Measurements from ENCODE around the gene RXRA.
A peak's percentile ranks its signal among the peaks of the same experiment; 100 is the strongest.

RXRA gene

DNA sequence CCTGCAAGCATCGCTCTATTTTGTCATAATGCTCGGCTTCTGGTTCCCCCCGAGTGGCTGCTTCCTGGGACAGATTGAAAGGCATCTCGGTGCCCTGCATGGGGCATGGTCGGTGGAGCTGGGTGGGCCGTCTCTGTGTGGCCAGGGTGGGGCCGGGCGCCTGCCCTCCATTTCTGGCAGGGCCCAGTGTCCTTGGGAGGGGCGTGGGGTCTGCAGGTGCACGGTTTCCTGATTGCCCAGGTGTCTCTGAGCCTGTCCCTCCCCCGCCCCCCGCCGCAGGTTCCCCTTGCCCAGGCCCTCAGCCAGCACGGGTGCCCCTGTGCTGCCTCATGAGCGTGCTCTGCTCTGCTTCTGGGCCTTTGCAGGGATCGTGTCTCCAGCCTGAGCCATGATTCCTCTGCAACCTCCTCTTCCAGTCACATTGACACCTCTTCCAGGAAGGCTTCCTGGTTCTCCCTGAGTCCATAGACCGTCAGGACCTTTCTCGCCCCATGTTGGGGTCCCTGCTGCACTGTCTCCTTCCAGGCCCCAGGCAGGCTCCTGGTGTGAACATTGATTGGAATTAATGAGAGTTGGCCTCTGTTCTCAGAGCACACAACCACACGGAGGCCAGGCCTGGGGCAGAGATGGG, 90.2 kb downstream of the RXRA start:
- POLR2A ChIA-PET, result interaction anchor here (1.6 kb wide), 1 partner anchor 38 kb away, joined by 3 read pairs; no protein-coding TSS in a partner anchor
- TF ChIP-seq GLIS2 (tag by site-specific recombination; IDR thresholded peaks at IDR 0.05), result peak; percentile 8; the same call in 1 of the 2 replicates
- TF ChIP-seq, protein P1, sequence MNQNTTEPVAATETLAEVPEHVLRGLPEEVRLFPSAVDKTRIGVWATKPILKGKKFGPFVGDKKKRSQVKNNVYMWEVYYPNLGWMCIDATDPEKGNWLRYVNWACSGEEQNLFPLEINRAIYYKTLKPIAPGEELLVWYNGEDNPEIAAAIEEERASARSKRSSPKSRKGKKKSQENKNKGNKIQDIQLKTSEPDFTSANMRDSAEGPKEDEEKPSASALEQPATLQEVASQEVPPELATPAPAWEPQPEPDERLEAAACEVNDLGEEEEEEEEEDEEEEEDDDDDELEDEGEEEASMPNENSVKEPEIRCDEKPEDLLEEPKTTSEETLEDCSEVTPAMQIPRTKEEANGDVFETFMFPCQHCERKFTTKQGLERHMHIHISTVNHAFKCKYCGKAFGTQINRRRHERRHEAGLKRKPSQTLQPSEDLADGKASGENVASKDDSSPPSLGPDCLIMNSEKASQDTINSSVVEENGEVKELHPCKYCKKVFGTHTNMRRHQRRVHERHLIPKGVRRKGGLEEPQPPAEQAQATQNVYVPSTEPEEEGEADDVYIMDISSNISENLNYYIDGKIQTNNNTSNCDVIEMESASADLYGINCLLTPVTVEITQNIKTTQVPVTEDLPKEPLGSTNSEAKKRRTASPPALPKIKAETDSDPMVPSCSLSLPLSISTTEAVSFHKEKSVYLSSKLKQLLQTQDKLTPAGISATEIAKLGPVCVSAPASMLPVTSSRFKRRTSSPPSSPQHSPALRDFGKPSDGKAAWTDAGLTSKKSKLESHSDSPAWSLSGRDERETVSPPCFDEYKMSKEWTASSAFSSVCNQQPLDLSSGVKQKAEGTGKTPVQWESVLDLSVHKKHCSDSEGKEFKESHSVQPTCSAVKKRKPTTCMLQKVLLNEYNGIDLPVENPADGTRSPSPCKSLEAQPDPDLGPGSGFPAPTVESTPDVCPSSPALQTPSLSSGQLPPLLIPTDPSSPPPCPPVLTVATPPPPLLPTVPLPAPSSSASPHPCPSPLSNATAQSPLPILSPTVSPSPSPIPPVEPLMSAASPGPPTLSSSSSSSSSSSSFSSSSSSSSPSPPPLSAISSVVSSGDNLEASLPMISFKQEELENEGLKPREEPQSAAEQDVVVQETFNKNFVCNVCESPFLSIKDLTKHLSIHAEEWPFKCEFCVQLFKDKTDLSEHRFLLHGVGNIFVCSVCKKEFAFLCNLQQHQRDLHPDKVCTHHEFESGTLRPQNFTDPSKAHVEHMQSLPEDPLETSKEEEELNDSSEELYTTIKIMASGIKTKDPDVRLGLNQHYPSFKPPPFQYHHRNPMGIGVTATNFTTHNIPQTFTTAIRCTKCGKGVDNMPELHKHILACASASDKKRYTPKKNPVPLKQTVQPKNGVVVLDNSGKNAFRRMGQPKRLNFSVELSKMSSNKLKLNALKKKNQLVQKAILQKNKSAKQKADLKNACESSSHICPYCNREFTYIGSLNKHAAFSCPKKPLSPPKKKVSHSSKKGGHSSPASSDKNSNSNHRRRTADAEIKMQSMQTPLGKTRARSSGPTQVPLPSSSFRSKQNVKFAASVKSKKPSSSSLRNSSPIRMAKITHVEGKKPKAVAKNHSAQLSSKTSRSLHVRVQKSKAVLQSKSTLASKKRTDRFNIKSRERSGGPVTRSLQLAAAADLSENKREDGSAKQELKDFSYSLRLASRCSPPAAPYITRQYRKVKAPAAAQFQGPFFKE (tag by site-specific recombination; IDR thresholded peaks at IDR 0.05; ENCODE audit: borderline replicate concordance), result no peak
- H3K36me3 ChIP-seq (ENCODE audit: control insufficient read depth in 2 of 2, insufficient read depth in 1 of 2, low read length in 2 of 2), result peaks cover 0 to 42% of the 10 kb centered on the region in 2 experiments; a peak in 1 of 3 replicates
- CTCF ChIA-PET, result no interaction called here
- H3K4me1 ChIP-seq (ENCODE audit: control insufficient read depth, insufficient read depth, low read length), result 0 out of 2 replicates have a peak, but pooled peaks cover 3% of the 10 kb centered on the region
- no peak overlapping the region for H3K27ac ChIP-seq (ENCODE audit: extremely low read depth, low read depth, low read length)
- no peaks in the 10 kb centered on the region for H3K9me3 ChIP-seq (ENCODE audit: control insufficient read depth, insufficient read depth, low read depth, low read length)
- H3K4me3 ChIP-seq (ENCODE audit: low read depth, low read length), result no peak overlapping the region

DNA sequence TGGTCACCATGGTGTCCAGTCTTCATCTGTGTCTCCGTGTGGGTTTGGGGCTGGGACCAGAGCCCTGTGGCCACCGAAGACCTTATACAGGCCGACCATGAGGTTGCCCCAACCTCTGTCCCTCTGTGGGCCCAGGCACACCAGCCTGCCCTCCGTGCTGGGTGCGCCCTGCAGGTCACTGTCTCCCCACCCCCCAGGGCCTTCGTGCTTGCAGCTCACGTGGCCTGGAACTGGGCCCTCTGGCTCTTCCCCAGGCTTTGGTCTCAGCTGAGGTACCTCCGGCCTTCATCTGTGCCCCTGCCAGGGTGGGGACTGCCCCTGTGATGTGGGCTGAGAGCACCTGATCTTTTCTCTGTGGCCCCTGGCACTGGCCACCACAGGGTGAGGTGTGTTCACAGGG, 92.1 kb downstream of the RXRA start:
- H3K4me3 ChIP-seq (ENCODE audit: low read depth, low read length), result no peak overlapping the region
- ChIA-PET CTCF (interaction anchor here (0.9 kb wide), 1 partner anchor 18 kb away, joined by 3 read pairs; no protein-coding TSS in a partner anchor), POLR2A (interaction anchor here (1.6 kb wide), 1 partner anchor 40 kb away, joined by 3 read pairs; no protein-coding TSS in a partner anchor)
- H3K9me3 ChIP-seq (ENCODE audit: control insufficient read depth, insufficient read depth, low read depth, low read length), result no peaks in the 10 kb centered on the region
- TF ChIP-seq IKZF3 (tag by site-specific recombination; IDR thresholded peaks at IDR 0.05) (no peak), ZNF776 (tag by site-specific recombination; IDR thresholded peaks at IDR 0.05; ENCODE audit: borderline replicate concordance) (no peak), ZNF707 (tag by site-specific recombination; IDR thresholded peaks at IDR 0.05) (no peak), KLF7 (tag by site-specific recombination; IDR thresholded peaks at IDR 0.05; ENCODE audit: borderline replicate concordance) (no peak), ZNF24 (tag by site-specific recombination; IDR thresholded peaks at IDR 0.05) (no peak), ZNF350 (tag by site-specific recombination; IDR thresholded peaks at IDR 0.05) (no peak), BCL11B (tag by site-specific recombination; IDR thresholded peaks at IDR 0.05; ENCODE audit: low read depth) (no peak), ZNF335 (tag by site-specific recombination; conservative IDR thresholded peaks at IDR 0.05) (no peak), ZNF121 (tag by site-specific recombination; IDR thresholded peaks at IDR 0.05) (no peak), ZNF138 (tag by site-specific recombination; IDR thresholded peaks at IDR 0.05; ENCODE audit: borderline replicate concordance) (no peak), ZIC2 (tag by site-specific recombination; IDR thresholded peaks at IDR 0.05) (no peak), ZNF677 (tag by site-specific recombination; IDR thresholded peaks at IDR 0.05) (no peak), ZNF157 (tag by site-specific recombination; IDR thresholded peaks at IDR 0.05) (no peak), GLI4 (tag by site-specific recombination; IDR thresholded peaks at IDR 0.05) (no peak)
- TF ChIP-seq, protein P2, sequence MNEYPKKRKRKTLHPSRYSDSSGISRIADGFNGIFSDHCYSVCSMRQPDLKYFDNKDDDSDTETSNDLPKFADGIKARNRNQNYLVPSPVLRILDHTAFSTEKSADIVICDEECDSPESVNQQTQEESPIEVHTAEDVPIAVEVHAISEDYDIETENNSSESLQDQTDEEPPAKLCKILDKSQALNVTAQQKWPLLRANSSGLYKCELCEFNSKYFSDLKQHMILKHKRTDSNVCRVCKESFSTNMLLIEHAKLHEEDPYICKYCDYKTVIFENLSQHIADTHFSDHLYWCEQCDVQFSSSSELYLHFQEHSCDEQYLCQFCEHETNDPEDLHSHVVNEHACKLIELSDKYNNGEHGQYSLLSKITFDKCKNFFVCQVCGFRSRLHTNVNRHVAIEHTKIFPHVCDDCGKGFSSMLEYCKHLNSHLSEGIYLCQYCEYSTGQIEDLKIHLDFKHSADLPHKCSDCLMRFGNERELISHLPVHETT (tag by site-specific recombination; IDR thresholded peaks at IDR 0.05), result no peak
- TF ChIP-seq, protein P3, sequence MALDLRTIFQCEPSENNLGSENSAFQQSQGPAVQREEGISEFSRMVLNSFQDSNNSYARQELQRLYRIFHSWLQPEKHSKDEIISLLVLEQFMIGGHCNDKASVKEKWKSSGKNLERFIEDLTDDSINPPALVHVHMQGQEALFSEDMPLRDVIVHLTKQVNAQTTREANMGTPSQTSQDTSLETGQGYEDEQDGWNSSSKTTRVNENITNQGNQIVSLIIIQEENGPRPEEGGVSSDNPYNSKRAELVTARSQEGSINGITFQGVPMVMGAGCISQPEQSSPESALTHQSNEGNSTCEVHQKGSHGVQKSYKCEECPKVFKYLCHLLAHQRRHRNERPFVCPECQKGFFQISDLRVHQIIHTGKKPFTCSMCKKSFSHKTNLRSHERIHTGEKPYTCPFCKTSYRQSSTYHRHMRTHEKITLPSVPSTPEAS (tag by site-specific recombination; IDR thresholded peaks at IDR 0.05), result no peak
- H3K27ac ChIP-seq (ENCODE audit: extremely low read depth, low read depth, low read length), result no peak overlapping the region
- peaks cover 0 to 58% of the 10 kb centered on the region in 2 experiments; a peak in 1 of 3 replicates for H3K36me3 ChIP-seq (ENCODE audit: control insufficient read depth in 2 of 2, insufficient read depth in 1 of 2, low read length in 2 of 2)
- H3K4me1 ChIP-seq (ENCODE audit: control insufficient read depth, insufficient read depth, low read length), result 0 out of 2 replicates have a peak, but pooled peaks cover 3% of the 10 kb centered on the region

Data from HEK293 (cell line).